Measurements from ENCODE around the gene PGAP2.
"Not testable (repeated sequence)": the region's sequence is repeated elsewhere in the genome, so short reads cannot be mapped to it uniquely, and the experiment has no call there.

The PGAP2 gene
- total RNA-seq: 13.6 reads per million in 2 donors

DNA sequence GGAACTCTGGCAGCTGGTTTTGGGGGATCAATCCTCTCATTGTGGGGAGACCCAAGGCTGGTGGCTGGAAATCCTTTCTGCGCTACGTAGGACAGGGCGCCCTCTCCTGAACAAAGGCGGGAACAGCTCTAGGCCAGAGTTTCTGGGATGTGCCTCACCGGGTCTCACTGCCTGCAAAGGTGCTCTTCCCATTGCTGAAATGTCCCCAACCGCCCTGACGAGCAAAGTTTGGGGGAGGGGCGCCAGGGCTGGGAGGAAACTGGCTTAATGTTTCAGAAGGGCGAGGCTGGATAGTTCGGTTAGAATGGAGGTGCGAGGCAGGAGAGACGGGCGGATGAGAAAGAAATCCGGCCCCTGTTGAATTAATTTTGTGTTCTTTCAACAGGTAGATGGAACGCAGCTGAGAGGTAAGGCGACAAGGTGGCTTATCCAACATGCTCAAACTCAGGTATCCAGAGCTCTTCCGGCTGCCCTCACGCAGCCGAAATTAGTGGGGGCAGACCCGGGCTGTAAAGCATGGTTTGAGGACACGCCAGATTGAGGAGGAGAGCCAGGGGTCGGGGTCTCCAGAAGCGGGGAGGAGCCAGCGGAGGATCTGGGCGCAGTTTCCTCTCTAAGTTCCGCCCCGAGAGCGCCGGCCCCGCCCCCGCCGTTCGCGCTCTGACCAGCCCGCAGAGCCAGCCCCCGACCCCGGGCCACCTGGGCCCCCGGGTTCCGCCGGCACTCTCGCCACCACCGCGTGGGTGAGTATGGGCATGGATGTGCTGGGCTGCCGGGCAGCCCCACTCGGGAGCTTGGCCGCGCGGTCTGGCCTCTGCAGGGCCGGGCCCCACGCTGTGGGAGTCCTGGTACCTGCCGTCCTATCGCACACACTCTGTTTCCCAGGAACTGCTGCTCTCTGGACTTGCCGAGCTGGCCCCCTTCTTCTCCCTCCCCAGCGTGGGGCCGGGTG is at the start of gene PGAP2:
Gene PGAP2, plus strand, starts transcription at position 652 of the 952 bp plus-strand sequence. CDS start 2,700 bp downstream, outside the sequence.
- peak; percentile 38 for DNase-seq

DNA sequence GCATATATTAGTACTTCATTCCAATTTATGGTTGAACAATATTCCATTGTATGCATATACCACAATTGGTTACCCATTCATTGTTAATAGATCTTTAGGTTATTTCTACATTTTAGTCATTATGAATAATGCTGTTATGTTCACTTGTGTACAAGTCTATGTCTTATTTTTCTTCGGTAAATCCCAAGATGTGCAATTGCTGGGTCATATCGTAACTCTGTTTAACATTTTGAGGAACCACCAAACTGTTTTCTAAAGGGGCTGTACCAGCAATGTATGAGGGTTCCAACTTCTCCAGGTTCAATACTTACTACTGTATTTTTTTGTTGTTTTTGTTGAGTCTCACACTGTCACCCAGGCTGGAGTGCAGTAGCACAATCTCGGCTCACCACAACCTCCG is 44.1 kb upstream of the PGAP2 start:
- no peak for DNase-seq

DNA sequence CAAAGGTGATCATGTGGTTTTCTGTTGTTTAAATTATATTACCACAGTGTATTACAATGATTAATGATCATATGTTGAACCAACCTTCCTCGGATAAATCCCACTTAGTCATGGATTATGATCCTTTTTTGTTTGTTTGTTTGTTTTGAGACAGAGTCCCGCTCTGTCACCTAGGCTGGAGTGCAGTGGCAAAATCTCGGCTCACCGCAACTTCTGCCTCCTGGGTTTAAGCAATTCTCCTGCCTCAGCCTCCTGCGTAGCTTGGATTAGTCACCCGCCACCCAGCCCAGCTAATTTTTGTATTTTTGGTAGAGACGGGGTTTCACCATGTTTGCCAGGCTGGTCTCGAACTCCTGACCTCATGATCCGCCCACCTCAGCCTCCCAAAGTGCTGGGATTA is 41.5 kb upstream of the PGAP2 start:
- not testable (repeated sequence) for DNase-seq

DNA sequence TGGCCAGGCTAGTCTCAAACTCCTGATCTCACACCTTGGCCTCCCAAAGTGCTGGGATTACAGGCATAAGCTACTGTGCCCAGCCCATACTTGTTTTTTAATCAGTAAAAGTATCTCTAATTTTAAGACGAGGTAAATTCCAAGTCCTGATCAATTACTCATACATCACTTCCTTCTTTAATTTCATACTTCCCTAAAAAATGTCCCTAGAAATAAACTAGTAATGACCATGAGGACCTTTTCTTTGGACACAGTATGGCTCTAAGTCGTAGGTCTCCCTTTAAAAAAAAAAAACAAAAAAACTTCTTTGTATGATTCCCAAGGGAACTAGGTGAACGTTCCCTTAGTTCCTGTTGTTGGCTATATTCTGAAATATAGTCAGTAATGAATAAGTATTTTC is 40.8 kb upstream of the PGAP2 start:
- no peak for DNase-seq

DNA sequence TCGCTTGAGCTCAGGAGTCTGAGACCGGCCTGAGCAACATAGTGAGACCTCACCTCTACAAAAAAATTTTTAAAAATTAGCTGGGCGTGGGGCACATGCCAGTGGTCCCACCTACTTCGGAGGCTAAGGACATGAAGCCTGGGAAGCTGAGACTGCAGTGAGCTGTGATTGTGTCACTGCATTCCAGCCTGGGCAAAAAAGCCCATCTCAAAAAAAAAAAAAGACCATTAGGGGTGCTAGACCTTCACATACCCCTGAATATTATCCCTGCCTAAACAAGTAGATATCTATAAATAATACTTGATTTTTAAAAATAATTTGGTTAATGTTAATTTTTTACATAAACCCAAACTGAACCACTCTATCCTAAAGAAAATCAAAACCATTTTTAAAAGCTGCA is 35.2 kb upstream of the PGAP2 start:
- no peak for DNase-seq

DNA sequence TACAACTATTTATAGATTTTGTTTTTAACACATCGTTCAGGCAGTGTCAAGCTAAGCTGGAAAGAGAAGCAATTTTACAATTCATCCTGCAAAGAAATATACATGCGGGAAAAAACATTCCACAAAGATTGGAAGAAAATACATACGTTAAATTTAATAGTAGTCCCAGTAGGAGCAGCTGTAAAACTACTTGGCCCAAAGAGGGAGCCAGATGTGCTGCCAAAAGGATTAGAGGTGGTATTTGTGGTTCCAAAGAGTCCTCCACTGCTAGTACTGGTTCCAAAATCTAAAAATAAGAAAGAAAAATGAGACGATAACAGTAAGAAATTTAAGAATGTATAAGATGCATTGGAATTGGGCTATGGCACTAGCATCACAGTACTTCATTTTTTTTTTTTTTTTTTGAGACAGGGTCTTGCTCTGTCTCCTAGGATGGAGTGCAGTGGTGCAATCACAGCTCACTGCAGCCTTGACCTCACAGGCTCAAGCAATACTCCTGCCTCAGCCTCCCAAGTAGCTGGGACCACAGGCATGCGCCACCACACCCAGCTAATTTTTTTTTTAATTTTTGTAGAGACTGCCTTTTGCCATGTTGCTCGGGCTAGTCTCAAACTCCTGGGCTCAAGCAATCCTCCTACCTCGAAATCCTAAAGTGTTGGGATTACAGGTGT is 32.5 kb upstream of the PGAP2 start:
- DNase-seq: no peak

DNA sequence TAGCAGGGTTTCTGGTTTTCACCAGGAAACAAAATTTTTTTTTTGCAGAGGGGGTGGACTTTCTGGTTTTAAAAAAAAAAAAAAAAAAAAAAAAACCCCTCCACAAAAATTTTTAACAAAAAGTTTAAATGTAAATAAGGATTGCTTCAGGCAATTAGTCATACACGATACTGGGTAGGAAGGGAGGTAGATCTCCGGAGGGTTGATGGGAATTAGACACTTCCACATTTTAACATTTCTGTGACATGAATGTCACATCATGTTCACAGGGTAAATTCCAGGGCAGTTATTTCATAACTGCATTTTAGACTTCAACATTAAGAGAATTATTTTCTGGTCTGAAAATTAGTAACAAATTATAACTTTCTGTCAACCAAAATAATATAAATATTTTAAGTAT is 26.9 kb upstream of the PGAP2 start:
- no peak for DNase-seq

DNA sequence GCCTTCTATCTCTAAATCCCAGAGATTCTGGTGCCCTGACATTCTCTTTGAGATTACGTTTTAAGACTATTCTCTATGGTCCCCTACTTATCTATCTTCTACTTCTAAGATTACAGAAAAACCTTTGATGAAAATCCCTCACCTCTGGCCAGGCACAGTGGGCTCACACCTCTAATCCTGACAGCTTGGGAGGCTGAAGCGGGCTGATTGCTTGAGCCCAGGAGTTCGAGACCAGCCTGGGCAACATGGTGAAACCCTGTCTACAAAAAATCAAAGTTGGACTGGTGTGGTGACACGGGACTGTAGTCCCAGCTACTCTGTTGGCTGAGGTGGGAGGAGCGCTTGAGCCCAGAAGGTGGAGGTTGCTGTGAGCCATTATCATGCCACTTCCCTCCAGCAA is 25.4 kb upstream of the PGAP2 start:
- no peak for DNase-seq

DNA sequence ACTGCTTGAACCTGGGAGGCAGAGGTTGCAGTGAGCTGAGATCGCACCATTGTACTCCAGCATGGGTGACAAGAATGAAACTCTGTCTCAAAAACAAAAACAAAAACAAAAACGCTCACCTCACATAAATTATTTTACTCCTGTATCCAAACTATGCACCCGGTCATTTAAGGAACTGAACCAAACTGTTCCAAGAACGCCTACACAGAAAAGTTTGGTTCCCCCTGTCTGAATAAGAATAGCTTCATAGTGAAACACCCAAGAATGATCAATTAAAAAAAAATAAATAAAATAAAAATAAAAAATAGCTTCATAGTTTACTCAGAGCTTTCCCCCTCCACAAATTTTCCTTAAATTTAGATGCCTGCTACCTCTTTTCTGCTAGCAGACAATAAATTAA is 24.7 kb upstream of the PGAP2 start:
- DNase-seq: no peak

DNA sequence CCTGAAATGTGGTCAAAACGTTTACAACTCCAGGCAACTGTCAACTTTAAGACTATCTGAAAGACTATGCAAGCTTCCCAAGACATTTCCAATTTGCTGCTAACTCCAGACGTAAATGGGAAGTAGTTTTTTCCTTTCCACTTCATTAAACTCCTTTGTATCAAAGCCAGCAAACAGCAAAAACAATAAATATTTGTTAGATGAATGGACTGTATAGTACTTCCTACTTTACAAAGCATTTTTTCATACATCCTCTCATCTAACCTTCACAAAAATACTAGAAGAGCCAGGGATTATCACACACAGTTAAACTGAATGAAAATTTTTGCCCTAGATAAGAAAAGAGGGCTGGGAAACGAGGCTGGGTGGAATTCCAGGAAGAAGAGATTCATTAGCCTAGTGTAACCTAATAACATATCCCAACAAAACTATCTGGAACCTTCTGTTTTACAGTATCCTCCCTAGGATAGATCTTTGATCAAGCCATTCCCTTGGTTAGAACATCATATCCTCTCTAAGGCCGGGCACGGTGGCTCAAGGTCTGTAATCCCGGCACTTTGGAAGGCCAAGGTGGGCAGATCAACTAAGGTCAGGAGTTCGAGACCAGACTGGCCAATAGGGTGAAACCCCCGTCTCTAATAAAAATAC is 21.5 kb upstream of the PGAP2 start:
- no peak for DNase-seq

DNA sequence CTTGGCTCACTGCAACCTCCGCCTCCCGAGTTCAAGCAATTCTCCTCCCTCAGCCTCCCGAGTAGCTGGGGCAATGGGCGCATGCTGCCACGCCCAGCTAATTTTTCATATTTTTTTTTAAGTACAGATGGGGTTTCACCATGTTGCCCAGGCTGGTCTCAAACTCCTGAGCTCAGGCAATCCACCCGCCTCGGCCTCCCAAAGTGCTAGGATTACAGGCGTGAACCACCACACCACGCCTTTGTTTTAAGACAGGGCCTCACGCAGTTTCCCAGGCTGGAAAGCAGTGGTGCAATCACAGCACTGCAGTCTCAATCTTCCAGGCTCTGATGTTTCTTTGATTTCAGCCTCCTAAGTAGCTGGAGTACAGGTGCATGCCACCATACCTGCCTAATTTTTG is 14.0 kb upstream of the PGAP2 start:
- not testable (repeated sequence) for DNase-seq

DNA sequence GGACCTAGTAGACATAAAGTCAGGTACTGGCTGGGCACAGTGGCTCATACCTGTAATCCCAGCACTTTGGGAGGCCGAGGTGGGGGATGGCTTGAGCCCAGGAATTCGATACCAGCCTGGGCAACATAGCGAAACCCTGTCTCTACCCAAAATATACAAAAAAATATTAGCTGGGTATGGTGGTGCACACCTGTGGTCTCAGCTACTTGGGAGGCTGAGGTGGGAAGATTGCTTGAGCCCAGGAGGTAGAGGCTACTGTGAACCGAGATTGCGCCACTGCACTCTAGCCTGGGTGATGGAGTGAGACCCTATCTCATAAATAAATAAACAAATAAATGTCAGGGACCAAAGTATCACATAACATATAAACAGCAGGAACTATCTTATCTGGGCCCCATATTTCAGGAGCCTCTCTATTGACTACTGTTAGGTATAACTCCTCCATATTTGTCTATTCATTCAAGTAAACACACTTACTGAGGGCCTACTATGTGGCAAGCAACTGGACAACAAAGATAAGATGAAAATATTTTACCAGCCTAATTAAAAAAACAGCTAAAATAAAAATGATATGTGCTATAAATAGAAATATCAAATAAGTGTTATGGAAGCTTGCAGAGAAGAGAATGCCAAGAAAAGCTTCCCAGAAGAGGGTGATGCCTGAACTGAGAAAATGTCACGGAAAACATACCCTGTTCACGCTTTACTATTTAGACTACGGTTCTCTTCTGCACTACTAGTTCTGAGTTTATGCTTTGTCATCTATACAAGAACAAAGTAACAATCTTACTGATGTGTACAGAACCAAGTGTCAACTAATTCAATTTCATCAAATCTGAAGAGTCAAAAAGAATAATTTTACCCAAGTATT is 13.0 kb upstream of the PGAP2 start:
- no peak for DNase-seq

DNA sequence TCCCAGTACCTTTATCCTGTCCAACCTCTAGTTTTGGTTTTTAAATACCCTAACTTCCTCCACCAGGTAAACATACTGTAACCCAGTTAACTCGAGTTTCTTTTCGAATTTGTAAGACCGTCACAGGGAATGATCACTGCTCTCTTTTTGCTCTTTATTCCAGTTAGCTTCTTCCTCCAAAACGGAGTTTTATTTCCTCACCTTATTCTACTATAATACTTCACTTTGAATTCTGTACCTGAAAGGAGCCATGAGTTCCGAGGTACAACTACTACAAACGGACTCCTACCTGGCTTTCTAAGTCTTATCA is 12.4 kb upstream of the PGAP2 start:
- no peak for DNase-seq

DNA sequence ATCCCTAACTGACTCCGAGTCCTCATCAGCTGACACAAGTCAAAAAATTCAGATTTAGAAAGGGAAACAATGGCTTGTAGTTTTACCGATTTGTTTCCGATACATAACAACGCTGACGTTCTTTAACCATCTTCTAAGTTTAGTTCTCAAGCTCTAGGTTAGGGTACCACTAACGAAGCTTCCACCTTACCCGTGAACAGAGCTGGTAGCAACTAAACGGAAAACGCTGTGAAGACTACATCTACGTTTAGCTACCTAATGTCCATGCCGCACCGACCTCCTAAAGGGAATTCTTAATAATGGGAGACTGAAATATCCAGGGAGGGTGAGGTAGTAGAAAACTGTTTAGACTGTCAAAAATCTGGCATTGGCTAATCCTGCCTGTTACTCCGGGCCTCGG is 12.0 kb upstream of the PGAP2 start:
- DNase-seq: no peak

DNA sequence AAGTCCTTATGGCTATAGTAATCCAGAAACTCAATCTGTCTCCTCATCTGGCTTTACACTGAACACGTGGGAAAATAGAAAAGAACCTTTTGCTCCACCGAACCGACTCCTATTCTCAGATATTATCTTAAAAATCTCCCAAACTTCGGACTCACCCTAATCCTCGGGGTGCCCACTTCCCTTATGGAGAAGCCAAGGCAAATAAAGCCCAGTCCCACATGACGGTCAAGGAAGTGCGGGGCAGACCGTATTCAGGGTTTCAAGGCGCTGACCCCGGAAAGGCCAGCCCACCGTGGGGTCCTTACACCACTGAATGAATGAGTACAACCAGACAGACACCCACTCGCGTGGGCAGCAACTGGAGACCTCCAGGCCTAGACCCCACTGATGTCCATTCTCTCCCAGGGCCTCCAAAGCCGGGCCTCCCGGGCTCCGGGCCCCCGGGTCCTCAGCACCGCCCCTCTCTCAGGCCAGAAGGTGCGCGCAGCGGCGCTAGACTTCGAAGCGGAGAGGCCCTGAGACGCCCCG is 11.5 kb upstream of the PGAP2 start:
- no peak for DNase-seq

DNA sequence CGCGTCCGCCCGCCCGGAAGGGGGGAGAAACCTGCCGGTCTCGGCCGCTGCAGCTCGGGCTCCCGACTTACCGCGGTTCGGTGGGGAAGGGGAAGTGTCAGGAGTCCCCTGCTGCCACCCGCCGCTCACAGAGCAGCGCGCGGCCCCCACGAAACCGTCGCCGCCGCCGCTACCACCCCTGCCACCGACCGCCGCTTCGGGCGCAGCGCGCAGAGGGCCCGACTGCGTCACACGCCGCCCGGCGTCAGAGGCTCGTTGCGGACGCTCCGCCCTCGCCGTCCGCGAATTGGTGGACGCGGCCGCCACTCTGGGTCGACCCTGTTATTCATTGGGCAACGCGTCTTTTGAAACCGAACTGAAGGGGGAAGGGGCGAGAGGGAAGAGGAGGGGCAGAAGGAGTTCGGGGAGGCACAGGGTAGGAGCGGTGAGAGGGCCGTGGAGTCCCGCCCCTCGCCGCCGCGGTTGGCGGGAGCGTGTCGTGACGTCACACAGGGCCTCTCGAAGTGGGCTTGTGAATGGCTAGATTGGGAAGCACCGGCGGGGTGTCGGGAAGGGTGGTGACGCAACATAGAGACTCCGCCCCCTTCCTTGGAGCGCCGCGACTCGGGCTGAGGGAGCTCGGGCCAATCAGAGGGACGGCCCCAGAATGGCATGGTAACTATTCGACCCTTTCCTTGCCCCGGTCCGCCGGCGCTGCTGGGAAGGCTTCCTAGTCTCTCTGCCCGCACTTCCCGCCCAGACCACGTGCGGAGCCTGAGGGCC is 10.8 kb upstream of the PGAP2 start, which contains the start of gene NUP98:
Gene NUP98, minus strand, starts transcription at position 226 of the 762 bp plus-strand sequence. CDS start 15,437 bp downstream, outside the sequence.
- peak; percentile 99 for DNase-seq

DNA sequence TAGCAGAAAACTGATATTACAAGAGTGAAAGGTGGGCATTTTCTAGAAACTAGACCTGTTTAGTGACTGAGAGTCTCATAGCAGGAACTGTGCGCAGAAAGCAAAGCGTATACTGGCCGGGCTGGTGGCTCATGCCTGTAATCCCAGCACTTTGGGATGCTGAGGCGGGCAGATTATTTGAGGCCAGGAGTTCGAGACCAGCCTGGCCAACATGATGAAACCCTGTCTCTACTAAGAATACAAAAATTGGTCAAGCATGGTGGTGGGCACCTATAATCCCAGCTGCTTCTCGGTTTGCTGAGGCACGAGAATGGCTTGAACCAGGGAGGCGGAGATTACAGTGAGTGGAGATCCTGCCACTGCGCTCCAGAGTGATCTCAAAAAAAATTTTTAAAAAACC is 9.2 kb upstream of the PGAP2 start:
- DNase-seq: no peak

DNA sequence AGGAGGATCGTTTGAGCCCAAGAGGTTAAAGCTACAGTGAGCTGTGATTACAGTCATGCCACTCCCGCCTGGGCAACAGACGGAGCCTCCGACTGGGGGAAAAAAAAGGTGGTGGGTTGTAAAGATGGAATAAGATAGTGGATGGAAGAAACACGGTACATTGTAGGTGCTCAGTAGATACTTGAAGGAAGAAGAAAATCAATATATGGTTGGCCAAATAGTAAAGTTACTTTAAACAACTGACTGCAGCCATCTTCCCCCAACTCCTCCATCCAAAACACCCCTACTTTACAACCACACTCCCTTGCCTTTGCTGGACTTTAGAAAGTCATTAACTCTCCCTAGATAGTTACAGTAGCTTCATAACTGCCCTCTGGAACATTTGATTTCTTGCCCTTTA is 8.5 kb upstream of the PGAP2 start:
- DNase-seq: no peak

DNA sequence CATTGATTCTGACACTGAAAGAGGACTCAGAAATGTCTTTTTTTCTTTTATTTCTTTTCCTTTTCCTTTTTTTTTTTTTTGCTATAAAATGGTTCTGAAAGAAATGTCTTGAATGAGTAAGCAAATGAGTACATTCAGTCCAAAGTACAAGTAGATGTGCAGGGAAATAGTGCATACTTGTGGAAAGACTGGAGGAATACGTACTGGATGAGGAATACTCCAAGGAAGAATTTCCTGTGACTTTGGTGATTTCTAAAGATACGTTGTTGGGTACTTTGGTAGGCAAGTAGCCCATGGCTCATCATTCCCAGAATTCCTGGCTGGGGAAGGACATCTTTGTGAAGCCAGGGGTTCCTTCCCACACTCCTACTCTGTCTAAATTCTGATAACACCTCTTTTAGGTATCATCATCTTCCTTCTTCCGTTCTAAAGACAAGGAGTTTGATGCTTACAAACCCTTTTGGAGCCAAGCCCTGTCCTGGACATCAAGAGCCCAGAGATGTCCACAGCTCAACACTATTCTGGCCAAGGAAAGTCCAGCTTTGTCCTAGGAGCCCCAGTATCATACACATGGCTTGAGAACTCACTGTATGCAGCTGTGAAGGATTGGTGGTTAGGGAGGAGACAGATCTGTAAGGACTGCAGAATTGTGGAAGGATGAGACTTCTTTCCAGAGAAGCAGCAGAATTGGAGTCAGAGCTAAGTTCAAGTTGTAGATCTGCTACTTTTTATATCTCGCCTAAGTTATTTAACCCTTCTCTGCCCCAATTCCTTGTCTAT is 6.2 kb upstream of the PGAP2 start:
- no peak for DNase-seq

DNA sequence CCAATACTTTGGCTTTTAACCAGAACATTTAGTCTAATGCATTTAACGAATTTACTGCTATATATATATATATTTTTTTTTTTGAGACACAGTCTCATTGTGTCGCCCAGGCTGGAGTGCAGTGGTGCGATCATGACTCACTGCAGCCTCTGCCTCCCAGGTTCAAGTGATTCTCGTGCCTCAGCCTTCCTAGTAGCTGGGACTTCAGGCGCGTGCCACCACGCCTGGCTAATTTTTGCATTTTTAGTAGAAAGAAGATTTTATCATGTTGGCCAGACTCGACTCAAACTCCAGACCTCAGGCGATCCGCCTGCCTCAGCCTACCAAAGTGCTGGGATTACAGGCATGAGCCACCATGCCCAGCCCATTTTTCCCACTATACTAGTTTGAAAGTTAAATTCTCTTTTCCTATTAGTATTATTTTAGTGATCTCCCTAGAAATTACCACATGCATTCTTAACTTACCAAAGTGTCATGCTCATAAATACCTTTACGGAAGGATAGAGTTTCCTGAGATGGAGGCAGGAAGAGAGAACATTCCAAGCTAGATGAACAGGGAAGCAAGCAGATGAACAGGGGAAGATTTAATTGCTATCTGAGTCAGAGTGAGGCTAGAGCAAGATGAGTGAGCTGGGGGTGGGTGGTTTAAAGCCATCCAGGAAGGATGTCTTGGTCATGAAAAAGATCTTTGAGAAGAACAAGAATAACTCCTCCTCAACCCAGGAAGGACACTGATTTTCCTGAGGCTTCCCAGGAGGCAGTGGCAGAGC is 4.4 kb upstream of the PGAP2 start:
- no peak for DNase-seq
